T-helper 22 cell (primary cell): ENCODE results near the gene FOXD1.

Experiments used
- DNase-seq: peaks from one replicate; pipeline ENCODE4 v3.0.0-alpha.2; 2020; ENCODE audit warnings: low read depth

FOXD1 gene

GRCh38 chr5:73438645-73439470, 9.7 kb downstream of the FOXD1 start:
- DNase-seq: no peak

- no peak for DNase-seq
These were observed 10.6 kb downstream of the FOXD1 start for GRCh38 chr5:73437777-73438644.

- DNase-seq: no peak
These were observed 11.3 kb downstream of the FOXD1 start for GRCh38 chr5:73437101-73437776.

GRCh38 chr5:73436535-73437100, 12.0 kb downstream of the FOXD1 start:
- DNase-seq: no peak

- DNase-seq: no peak
These were observed 12.6 kb downstream of the FOXD1 start for GRCh38 chr5:73435759-73436534.

- no peak for DNase-seq
These were observed 13.7 kb downstream of the FOXD1 start for GRCh38 chr5:73434907-73435306.

- DNase-seq: no peak
These were observed 14.1 kb downstream of the FOXD1 start for GRCh38 chr5:73434461-73434860.

- DNase-seq: no peak
These were observed 14.6 kb downstream of the FOXD1 start for GRCh38 chr5:73433982-73434342.

- no peak for DNase-seq
These were observed 15.2 kb downstream of the FOXD1 start for GRCh38 chr5:73433272-73433981.

GRCh38 chr5:73431204-73431851, 17.2 kb downstream of the FOXD1 start:
- DNase-seq: no peak

GRCh38 chr5:73426034-73426433, 22.5 kb downstream of the FOXD1 start:
- no peak for DNase-seq

GRCh38 chr5:73424556-73424977, 24.0 kb downstream of the FOXD1 start:
- DNase-seq: no peak

- DNase-seq: no peak
These were observed 26.4 kb downstream of the FOXD1 start for GRCh38 chr5:73422164-73422563.

GRCh38 chr5:73420666-73421065, 27.9 kb downstream of the FOXD1 start:
- no peak for DNase-seq

- DNase-seq: no peak
These were observed 28.8 kb downstream of the FOXD1 start for GRCh38 chr5:73419465-73420390.

- DNase-seq: no peak
These were observed 29.5 kb downstream of the FOXD1 start for GRCh38 chr5:73419117-73419464.

- no peak for DNase-seq
These were observed 30.3 kb downstream of the FOXD1 start for GRCh38 chr5:73418244-73418691.

- DNase-seq: no peak
These were observed 31.1 kb downstream of the FOXD1 start for GRCh38 chr5:73417303-73418034.
